H1 (cell line): ENCODE data around the gene BRIX1. TPM values are rescaled to one million over a fixed set of nuclear protein-coding genes. Genes with fewer than 3 reads are reported as not detected.

ENCODE experiments used
- ATF2 ChIP-seq: IDR thresholded peaks from 2 replicates; pipeline ENCODE4 v1.6.1; 2012; ENCODE audit warnings: low read length, inconsistent platforms
- CHD7 ChIP-seq: fragments of 300-600 bp; sonication (generic); IDR thresholded peaks from 2 replicates; pipeline ENCODE4 v1.7.1; 2012; ENCODE audit warnings: low read length, moderate library complexity, mild to moderate bottlenecking, inconsistent platforms; ENCODE audit not compliant: insufficient replicate concordance
- RXRA ChIP-seq: IDR thresholded peaks from 2 replicates; pipeline ENCODE4 v1.6.1; 2011; ENCODE audit warnings: low read depth, mild to moderate bottlenecking, low read length, moderate library complexity; ENCODE audit not compliant: insufficient read depth
- SP2 ChIP-seq: IDR thresholded peaks from 2 replicates; pipeline ENCODE4 v1.6.1; 2012; ENCODE audit warnings: mild to moderate bottlenecking, low read length, inconsistent platforms
- USF2 ChIP-seq: IDR thresholded peaks from 2 replicates; pipeline ENCODE4 v1.6.1; 2011; ENCODE audit warnings: low read length, improper control_type of control experiment
- polyA plus RNA-seq, 7 experiments: library from polyadenylated mRNA; depleted of rRNA in 3 of 7; stranded (reverse) in 5 of 7; unstranded in 2 of 7; fragments of >200 nt in 5 of 7; fragments of 200-250 nt in 2 of 7; gene quantifications; 1 replicate in 5 of 7; 2 replicates in 1 of 7; 4 replicates in 1 of 7; pipeline versions ENCODE4 v1.2.1 to v1.2.3, GENCODE V29; 2011 to 2013; ENCODE audit warnings: missing spikeins in 2 of 7, mixed read lengths in 2 of 7
- total RNA-seq: library from RNA; stranded (reverse); fragmentation: NEBNext Ultra II Directional; extraction: Animal tissue kit (Norgen Biotek cat#: 25700); gene quantifications from 2 replicates; pipeline ENCODE4 v1.2.1, GENCODE V29; 2021

Gene BRIX1
- total and polyA plus RNA-seq, 2 of the 8 experiments (the other 6 are each of a cell fraction or from before 2014, with no cell fraction given): 26.9 to 71.7 TPM

- no peak for TF ChIP-seq CHD7
- no peak for TF ChIP-seq ATF2
- no peak for TF ChIP-seq USF2
- TF ChIP-seq SP2: no peak
- no peak for TF ChIP-seq RXRA
Measured at GRCh38 chr5:34930462-34930844, 14.9 kb downstream of the BRIX1 start (continued).
